ENCODE measurements around the gene CD40LG. TPM values are rescaled to one million over a fixed set of nuclear protein-coding genes. Genes with fewer than 3 reads are reported as not detected.

CD40LG gene
- total RNA-seq, 1 donor from 2014 or later: not detected

- no peak for TF ChIP-seq CTCF (conservative IDR thresholded peaks at IDR 0.05; ENCODE audit: low read depth, low read length)
- no peak overlapping the region for H3K4me3 ChIP-seq (ENCODE audit: low read depth, low read length)
- no peak for DNase-seq (ENCODE audit: low read depth)
Measured at GRCh38 chrX:136619899-136620505, 28.0 kb upstream of the CD40LG start.

GRCh38 chrX:136620780-136621179 lies 27.2 kb upstream of the CD40LG start:
- no peak for DNase-seq (ENCODE audit: low read depth)
- TF ChIP-seq CTCF (conservative IDR thresholded peaks at IDR 0.05; ENCODE audit: low read depth, low read length): no peak

DNA sequence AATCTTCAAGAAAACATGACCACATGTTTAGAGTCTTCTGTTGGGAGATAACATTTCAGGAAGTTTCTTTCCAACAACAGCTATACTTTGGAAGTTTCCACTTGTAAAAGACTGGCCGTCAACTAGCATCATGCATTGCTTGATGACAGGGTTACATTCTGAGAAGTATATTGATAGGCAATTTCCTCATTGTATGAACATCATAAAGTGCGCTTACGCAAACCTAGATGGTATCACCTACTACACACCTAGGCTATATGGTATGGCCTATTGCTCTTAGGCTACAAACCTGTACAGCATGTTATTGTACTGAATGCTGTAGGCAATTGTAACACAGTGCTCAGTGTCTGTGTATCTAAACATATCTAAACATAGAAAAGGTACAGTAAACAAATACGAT lies 25.4 kb upstream of the CD40LG start:
- H3K4me3 ChIP-seq (ENCODE audit: low read depth, low read length): no peak overlapping the region
- TF ChIP-seq CTCF (conservative IDR thresholded peaks at IDR 0.05; ENCODE audit: low read depth, low read length): no peak
- no peak for DNase-seq (ENCODE audit: low read depth)

More at GRCh38 chrX:136620780-136621179, 27.2 kb upstream of the CD40LG start:
- no peak overlapping the region for H3K4me3 ChIP-seq (ENCODE audit: low read depth, low read length)

DNA sequence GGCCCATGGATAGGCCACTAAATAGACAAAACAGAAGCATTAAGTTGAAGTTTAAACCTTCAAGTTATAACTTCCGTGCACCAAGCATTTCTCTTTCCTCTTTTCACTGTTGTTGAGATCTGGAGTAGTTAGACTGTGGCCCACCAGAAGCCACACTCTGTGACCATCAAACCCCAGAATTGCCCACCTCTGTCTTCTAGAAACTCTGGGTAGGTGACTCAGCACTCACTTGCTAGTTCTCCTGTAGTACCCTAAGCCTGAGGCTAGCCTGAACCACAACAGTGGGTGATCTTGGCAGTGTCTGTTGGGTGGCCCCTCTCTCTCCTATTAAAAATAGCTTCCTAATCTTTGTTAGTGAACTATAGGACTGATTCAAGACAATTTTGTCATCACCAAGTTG lies 24.6 kb upstream of the CD40LG start:
- DNase-seq (ENCODE audit: low read depth): no peak
- no peak for TF ChIP-seq CTCF (conservative IDR thresholded peaks at IDR 0.05; ENCODE audit: low read depth, low read length)
- no peak overlapping the region for H3K4me3 ChIP-seq (ENCODE audit: low read depth, low read length)

DNA sequence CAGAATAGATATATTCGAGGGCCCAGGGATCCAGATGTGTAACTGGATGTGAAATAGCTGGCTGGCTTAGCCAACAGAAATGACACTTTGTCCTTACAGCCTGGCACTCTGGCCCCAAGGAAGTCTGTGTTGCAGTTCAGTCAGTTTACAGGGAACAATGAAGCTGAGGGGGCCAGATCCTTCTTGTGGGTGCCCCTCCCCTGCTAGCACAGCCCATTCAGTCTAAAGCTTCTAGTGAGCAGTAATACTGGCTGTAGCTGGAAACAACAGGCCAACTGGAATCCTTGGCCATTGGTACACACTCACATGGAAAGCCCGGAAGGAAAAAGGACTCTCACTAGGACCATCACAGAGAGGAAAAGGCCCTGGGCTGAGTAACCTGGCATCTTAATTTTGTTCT lies 22.7 kb upstream of the CD40LG start:
- no peak for DNase-seq (ENCODE audit: low read depth)
- no peak for TF ChIP-seq CTCF (conservative IDR thresholded peaks at IDR 0.05; ENCODE audit: low read depth, low read length)
- no peak overlapping the region for H3K4me3 ChIP-seq (ENCODE audit: low read depth, low read length)

GRCh38 chrX:136626237-136626636 lies 21.7 kb upstream of the CD40LG start:
- DNase-seq (ENCODE audit: low read depth): no peak
- H3K4me3 ChIP-seq (ENCODE audit: low read depth, low read length): no peak overlapping the region
- no peak for TF ChIP-seq CTCF (conservative IDR thresholded peaks at IDR 0.05; ENCODE audit: low read depth, low read length)

DNA sequence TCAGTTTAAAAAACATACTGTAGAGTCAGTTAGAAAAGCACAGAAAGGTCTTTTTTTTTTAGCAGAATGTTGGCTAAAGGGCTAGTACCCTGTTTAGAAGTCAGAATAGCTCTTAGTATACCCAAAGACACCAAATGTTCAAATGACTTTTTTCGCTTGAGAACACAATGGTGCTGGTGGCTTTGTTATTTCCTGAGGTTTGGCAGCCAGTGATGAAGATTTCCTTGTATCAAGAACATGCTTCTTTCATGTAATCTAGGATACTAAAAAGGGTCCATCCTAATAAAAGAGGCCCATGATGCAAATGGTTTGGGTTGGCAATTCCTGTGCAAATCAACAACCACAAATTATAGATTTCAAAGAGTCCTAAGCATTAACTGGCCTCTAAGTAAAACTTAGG lies 21.1 kb upstream of the CD40LG start:
- no peak overlapping the region for H3K4me3 ChIP-seq (ENCODE audit: low read depth, low read length)
- no peak for TF ChIP-seq CTCF (conservative IDR thresholded peaks at IDR 0.05; ENCODE audit: low read depth, low read length)
- no peak for DNase-seq (ENCODE audit: low read depth)

Data from epithelial cell of proximal tubule (primary cell).